Esophagus muscularis mucosa (tissue), 4 donors: Measurements from ENCODE around the gene NFAM1. TPM values are rescaled to one million over a fixed set of nuclear protein-coding genes. Genes with fewer than 3 reads are reported as not detected.

Experiments
- DNase-seq: peaks from one replicate; pipeline ENCODE4 v3.0.0-alpha.2; 2017; ENCODE audit errors: extremely low spot score
- H3K27ac ChIP-seq, 4 donors: fragments of 200-600 bp; sonication (generic); replicated peaks in 1 of 4; 1 replicate in 3 of 4; 2 replicates in 1 of 4; pipeline ENCODE4 v1.5.1; 2016 to 2019; ENCODE audit warnings: mild to moderate bottlenecking in 1 of 4
- H3K27me3 ChIP-seq, 4 donors: fragments of 200-600 bp; sonication (generic); one replicate each; pipeline versions ENCODE4 v1.5.1 to v1.6.0; 2016 to 2019
- H3K36me3 ChIP-seq, 4 donors: fragments of 200-600 bp; sonication (generic); one replicate each; pipeline ENCODE4 v1.5.1; 2016 to 2019
- H3K4me1 ChIP-seq, 4 donors: fragments of 200-600 bp; sonication (generic); one replicate each; pipeline ENCODE4 v1.5.1; 2016 to 2019
- H3K4me3 ChIP-seq, 4 donors: fragments of 200-600 bp; sonication (generic); 1 replicate in 2 of 4; 2 replicates in 2 of 4; pipeline ENCODE4 v1.5.1; 2016 to 2019; ENCODE audit warnings: mild to moderate bottlenecking in 4 of 4, moderate library complexity in 1 of 4
- H3K9me3 ChIP-seq, 4 donors: fragments of 200-600 bp; sonication (generic); 1 replicate in 3 of 4; 2 replicates in 1 of 4; pipeline ENCODE4 v1.5.1; 2016 to 2019
- CTCF ChIP-seq, 3 experiments: fragments of 200-600 bp in 2 of 3; fragments of 450-650 bp in 1 of 3; sonication (generic) in 2 of 3; IDR thresholded peaks; one replicate each; pipeline ENCODE4 v1.5.1; 2017 to 2019; ENCODE audit warnings: antibody characterized with exemption in 3 of 3, mild to moderate bottlenecking in 2 of 3, moderate library complexity in 1 of 3
- EP300 ChIP-seq: sonication (generic); formaldehyde crosslinking; IDR thresholded peaks from one replicate; pipeline ENCODE4 v1.6.1; 2017; ENCODE audit warnings: antibody characterized with exemption
- POLR2A ChIP-seq: fragments of 450-650 bp; IDR thresholded peaks from one replicate; pipeline ENCODE4 v1.6.1; 2017; ENCODE audit warnings: antibody characterized with exemption, moderate library complexity, mild to moderate bottlenecking, low read depth
- POLR2AphosphoS5 ChIP-seq, 2 donors: sonication (generic); formaldehyde crosslinking; IDR thresholded peaks; one replicate each; pipeline ENCODE4 v1.6.1; 2017; ENCODE audit warnings: antibody characterized with exemption in 2 of 2
- WGBS: methylation state at CpG from one replicate; pipeline ENCODE4 v1.1.5; 2018; 5-methylcytosine and 5-hydroxymethylcytosine counted together
- intact Hi-C: fragments of 100-400 bp; cut with DNase I; formaldehyde crosslinking; loops from one replicate; pipeline ENCODE4 v1.15.1; 2023
- total RNA-seq, 4 donors: library from RNA; depleted of rRNA; stranded (reverse); fragments of >200 nt; gene quantifications; one replicate each; pipeline versions ENCODE4 v1.1.0 to v1.2.1, GENCODE V29; 2016

The NFAM1 gene
- total RNA-seq, 4 donors from 2014 or later: 2.1 to 5.1 (median 2.9) TPM

- TF ChIP-seq POLR2AphosphoS5 (IDR thresholded peaks at IDR 0.05) (no peak), POLR2A (no peak), CTCF (IDR thresholded peaks at IDR 0.05) (no peak), EP300 (no peak)
- H3K36me3 ChIP-seq: no peaks in the 10 kb centered on the region
- 100% methylated on average over 1 of the region's 3 CpGs for WGBS
- DNase-seq: no peak
- no peaks in the 10 kb centered on the region for H3K9me3 ChIP-seq
- peaks cover 0 to 15% (median 2%) of the 10 kb centered on the region in 4 donors for H3K4me1 ChIP-seq
- intact Hi-C loops: no loop called here
- H3K27ac ChIP-seq: no peak overlapping the region
- H3K27me3 ChIP-seq: peaks cover 0 to 30% (median 0%) of the 10 kb centered on the region in 4 donors
- H3K4me3 ChIP-seq: no peak overlapping the region
Observed at GRCh38 chr22:42428760-42429159, 3.4 kb downstream of the NFAM1 start.

GRCh38 chr22:42428025-42428424, 4.2 kb downstream of the NFAM1 start:
- intact Hi-C loops: no loop called here
- Histone ChIP-seq H3K27me3 (peaks cover 0 to 30% (median 0%) of the 10 kb centered on the region in 4 donors), H3K27ac (no peak overlapping the region), H3K4me3 (no peak overlapping the region), H3K36me3 (no peaks in the 10 kb centered on the region), H3K4me1 (peaks cover 0 to 15% (median 1%) of the 10 kb centered on the region in 4 donors), H3K9me3 (no peaks in the 10 kb centered on the region)
- TF ChIP-seq CTCF (IDR thresholded peaks at IDR 0.05) (no peak), POLR2AphosphoS5 (IDR thresholded peaks at IDR 0.05) (no peak), EP300 (no peak), POLR2A (no peak)
- WGBS: 67% methylated on average over 14 of the region's 14 CpGs
- no peak for DNase-seq

DNA sequence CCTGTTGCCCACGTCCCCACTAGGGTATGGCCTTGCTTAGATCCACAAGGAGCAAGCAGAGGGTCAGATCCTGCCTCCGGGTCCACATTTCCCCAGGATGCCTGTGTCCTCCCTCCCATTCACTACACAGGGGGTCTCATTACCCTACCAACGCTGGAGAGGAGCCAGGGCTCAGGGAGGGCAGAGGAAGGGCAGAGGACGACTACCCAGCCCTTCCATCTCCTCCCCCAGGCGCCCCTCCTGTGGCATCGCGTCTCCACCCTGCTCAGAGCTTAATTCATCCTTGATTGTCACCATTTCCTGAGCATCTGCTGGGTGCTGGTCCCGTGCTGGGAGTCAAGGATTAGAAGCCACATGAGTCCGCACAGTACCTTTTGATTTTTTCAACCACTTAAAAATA, 5.0 kb downstream of the NFAM1 start:
- H3K4me1 ChIP-seq: peaks cover 0 to 11% (median 0%) of the 10 kb centered on the region in 4 donors
- no peak overlapping the region for H3K4me3 ChIP-seq
- H3K27me3 ChIP-seq: peaks cover 0 to 27% (median 0%) of the 10 kb centered on the region in 4 donors
- WGBS: 68% methylated on average over 9 of the region's 9 CpGs
- intact Hi-C loops: no loop called here
- no peak overlapping the region for H3K27ac ChIP-seq
- no peaks in the 10 kb centered on the region for H3K9me3 ChIP-seq
- no peaks in the 10 kb centered on the region for H3K36me3 ChIP-seq
- no peak for TF ChIP-seq POLR2AphosphoS5 (IDR thresholded peaks at IDR 0.05)
- TF ChIP-seq EP300: no peak
- TF ChIP-seq POLR2A: no peak
- TF ChIP-seq CTCF (IDR thresholded peaks at IDR 0.05): no peak
- no peak for DNase-seq

- H3K27me3 ChIP-seq: peaks cover 0 to 15% (median 0%) of the 10 kb centered on the region in 4 donors
- H3K36me3 ChIP-seq: no peaks in the 10 kb centered on the region
- DNase-seq: no peak
- no peak overlapping the region for H3K4me3 ChIP-seq
- no peak overlapping the region for H3K27ac ChIP-seq
- WGBS: 74% methylated on average over 2 of the region's 3 CpGs
- no peaks in the 10 kb centered on the region for H3K4me1 ChIP-seq
- intact Hi-C loops: no loop called here
- no peaks in the 10 kb centered on the region for H3K9me3 ChIP-seq
- TF ChIP-seq POLR2AphosphoS5 (IDR thresholded peaks at IDR 0.05): no peak
- no peak for TF ChIP-seq POLR2A
- no peak for TF ChIP-seq CTCF (IDR thresholded peaks at IDR 0.05)
- TF ChIP-seq EP300: no peak
Observed at GRCh38 chr22:42425989-42426355, 6.2 kb downstream of the NFAM1 start.

- TF ChIP-seq POLR2AphosphoS5 (IDR thresholded peaks at IDR 0.05) (no peak), POLR2A (no peak), EP300 (no peak), CTCF (IDR thresholded peaks at IDR 0.05) (no peak)
- H3K9me3 ChIP-seq: no peaks in the 10 kb centered on the region
Observed at GRCh38 chr22:42425337-42425988, 6.7 kb downstream of the NFAM1 start.

More at GRCh38 chr22:42425337-42425988, 6.7 kb downstream of the NFAM1 start:
- no peaks in the 10 kb centered on the region for H3K4me1 ChIP-seq
- no peak overlapping the region for H3K27ac ChIP-seq
- no peak for DNase-seq
- intact Hi-C loops: no loop called here
- H3K4me3 ChIP-seq: no peak overlapping the region
- 86% methylated on average over 12 of the region's 12 CpGs for WGBS
- H3K36me3 ChIP-seq: no peaks in the 10 kb centered on the region
- H3K27me3 ChIP-seq: peaks cover 0 to 16% (median 0%) of the 10 kb centered on the region in 4 donors
